ENCODE results near the gene PPFIBP1.

DNA sequence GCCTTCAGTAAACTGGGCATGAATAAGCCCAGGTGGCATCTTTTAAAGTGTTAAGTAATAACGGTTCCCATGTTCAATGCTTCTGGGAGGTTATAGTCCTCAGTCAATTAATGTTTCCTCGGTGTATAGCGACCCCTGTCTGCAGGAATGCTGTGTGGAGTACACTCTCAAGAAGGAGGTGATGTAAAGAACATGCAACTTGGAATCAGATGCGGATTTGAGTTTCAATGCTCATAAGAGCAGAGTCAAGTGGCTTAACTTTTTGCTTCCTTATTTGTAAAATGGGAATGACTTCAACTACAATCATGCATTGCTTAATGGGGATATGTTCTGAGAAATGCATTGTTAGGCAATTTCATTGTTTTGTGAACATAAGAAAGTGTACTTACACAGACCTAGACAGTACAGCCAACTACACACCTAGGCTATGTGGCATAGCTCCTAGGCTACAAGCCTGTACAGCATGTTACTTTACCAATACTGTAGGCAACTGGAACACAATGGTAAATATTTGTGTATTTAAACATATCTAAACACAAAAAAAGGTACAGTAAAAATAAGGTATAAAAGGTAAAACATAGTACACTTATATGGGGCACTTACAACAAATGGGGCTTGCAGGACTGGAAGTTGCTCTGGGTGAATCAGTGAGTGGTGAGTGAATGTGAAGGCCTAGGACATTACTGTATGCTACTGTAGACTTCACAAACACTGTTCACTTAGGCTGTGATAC lies 179.9 kb downstream of the PPFIBP1 start:
- TF ChIP-seq, protein P1, sequence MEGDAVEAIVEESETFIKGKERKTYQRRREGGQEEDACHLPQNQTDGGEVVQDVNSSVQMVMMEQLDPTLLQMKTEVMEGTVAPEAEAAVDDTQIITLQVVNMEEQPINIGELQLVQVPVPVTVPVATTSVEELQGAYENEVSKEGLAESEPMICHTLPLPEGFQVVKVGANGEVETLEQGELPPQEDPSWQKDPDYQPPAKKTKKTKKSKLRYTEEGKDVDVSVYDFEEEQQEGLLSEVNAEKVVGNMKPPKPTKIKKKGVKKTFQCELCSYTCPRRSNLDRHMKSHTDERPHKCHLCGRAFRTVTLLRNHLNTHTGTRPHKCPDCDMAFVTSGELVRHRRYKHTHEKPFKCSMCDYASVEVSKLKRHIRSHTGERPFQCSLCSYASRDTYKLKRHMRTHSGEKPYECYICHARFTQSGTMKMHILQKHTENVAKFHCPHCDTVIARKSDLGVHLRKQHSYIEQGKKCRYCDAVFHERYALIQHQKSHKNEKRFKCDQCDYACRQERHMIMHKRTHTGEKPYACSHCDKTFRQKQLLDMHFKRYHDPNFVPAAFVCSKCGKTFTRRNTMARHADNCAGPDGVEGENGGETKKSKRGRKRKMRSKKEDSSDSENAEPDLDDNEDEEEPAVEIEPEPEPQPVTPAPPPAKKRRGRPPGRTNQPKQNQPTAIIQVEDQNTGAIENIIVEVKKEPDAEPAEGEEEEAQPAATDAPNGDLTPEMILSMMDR (IDR thresholded peaks at IDR 0.05) = peak; percentile 80 to 87 (median 84)
- TF ChIP-seq POLR2A (IDR thresholded peaks at IDR 0.05) (no peak), POLR2AphosphoS5 (IDR thresholded peaks at IDR 0.05) (no peak), EP300 (IDR thresholded peaks at IDR 0.05; ENCODE audit: low read depth) (no peak)
